Measurements from ENCODE around the gene METAP1.

DNA sequence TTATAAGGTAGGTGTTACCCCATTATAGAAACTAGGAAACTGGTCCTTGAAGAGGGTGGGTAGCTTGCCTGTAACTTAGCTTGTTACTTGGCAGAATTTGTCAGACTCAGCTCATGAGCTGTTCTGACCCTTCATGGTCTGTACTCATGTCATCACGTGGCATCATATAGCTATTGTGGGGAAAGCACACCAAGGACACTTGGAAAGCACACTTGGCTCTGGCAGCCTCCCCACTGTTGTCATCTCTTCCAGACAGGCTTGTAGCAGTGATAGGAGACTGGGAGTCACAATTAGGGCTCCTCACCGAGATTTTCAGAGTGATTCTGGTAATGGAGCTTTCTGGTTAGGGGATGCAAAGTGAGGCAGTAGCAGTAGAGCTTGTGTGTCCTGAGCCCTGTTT, 62.7 kb downstream of the METAP1 start:
- TF ChIP-seq POLR2A (IDR thresholded peaks at IDR 0.05): no peak
- no peak for TF ChIP-seq CTCF (IDR thresholded peaks at IDR 0.05 in 8 of 11, conservative IDR thresholded peaks at IDR 0.05 in 3 of 11)
- TF ChIP-seq POLR2AphosphoS5 (IDR thresholded peaks at IDR 0.05): no peak

Data from spleen (tissue), 7 donors.